GM06990 (cell line): ENCODE results near the gene ATP4B.

Experiments
- DNase-seq: peaks from one replicate; pipeline ENCODE4 v3.0.0-alpha.2; 2011; ENCODE audit not compliant: insufficient read length; ENCODE audit errors: extremely low read depth
- H3K27me3 ChIP-seq: replicated peaks from 2 replicates; pipeline ENCODE4 v1.6.0; 2011; ENCODE audit warnings: low read length; ENCODE audit not compliant: control insufficient read depth, insufficient read depth
- H3K36me3 ChIP-seq: 2 replicates; pipeline ENCODE4 v1.5.1; 2011; ENCODE audit warnings: low read length; ENCODE audit not compliant: control insufficient read depth, insufficient read depth
- H3K4me3 ChIP-seq: replicated peaks from 2 replicates; pipeline ENCODE4 v1.5.1; 2011; ENCODE audit warnings: low read depth, mild to moderate bottlenecking, control low read depth, low read length
- TF ChIP-seq, protein P1 (sequence below): IDR thresholded peaks from 2 replicates; pipeline ENCODE4 v1.5.1; 2011; ENCODE audit warnings: low read length, control low read depth, mild to moderate bottlenecking, inconsistent platforms; ENCODE audit not compliant: insufficient read depth, poor library complexity, severe bottlenecking

ATP4B gene

DNA sequence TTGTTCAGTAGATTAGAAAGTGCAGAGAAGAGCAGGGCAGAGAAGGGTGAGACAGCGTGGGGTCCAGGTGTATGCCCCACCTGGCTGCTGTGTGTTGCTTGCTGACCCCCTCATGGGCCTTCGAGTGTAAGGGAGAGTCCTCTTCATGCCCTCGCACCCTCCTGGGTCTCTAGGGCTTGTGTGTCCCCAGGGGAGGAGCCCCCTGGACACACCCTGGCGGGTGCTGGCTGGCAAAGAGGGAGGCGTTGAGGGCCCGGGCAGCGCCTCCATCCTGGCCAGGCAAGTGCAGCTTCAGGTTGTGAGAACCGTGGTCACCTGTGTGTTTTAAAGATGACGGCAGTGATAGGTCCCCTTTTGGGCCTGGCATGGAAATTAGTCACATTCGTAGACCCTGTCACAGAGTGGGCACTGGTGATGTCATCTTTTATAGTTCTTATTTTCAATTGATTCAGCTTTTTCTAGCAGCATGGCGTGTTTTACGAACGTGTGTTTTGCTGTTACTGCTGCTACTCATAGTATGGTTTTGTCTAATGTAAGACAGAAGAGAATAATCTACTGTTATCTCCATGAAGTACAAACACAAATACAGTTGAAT is 54.8 kb downstream of the ATP4B start:
- TF ChIP-seq, protein P1, sequence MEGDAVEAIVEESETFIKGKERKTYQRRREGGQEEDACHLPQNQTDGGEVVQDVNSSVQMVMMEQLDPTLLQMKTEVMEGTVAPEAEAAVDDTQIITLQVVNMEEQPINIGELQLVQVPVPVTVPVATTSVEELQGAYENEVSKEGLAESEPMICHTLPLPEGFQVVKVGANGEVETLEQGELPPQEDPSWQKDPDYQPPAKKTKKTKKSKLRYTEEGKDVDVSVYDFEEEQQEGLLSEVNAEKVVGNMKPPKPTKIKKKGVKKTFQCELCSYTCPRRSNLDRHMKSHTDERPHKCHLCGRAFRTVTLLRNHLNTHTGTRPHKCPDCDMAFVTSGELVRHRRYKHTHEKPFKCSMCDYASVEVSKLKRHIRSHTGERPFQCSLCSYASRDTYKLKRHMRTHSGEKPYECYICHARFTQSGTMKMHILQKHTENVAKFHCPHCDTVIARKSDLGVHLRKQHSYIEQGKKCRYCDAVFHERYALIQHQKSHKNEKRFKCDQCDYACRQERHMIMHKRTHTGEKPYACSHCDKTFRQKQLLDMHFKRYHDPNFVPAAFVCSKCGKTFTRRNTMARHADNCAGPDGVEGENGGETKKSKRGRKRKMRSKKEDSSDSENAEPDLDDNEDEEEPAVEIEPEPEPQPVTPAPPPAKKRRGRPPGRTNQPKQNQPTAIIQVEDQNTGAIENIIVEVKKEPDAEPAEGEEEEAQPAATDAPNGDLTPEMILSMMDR = no peak

GRCh38 chr13:113602291-113602988 is 55.6 kb downstream of the ATP4B start:
- peaks cover 14% of the 10 kb centered on the region for H3K36me3 ChIP-seq
- no peak overlapping the region for H3K4me3 ChIP-seq
- TF ChIP-seq, protein P1 = no peak
- no peaks in the 10 kb centered on the region for H3K27me3 ChIP-seq
- no peak for DNase-seq

More for the DNA sequence above, 54.8 kb downstream of the ATP4B start:
- DNase-seq = no peak
- H3K36me3 ChIP-seq = peaks cover 13% of the 10 kb centered on the region
- H3K4me3 ChIP-seq = no peak overlapping the region
- H3K27me3 ChIP-seq = no peaks in the 10 kb centered on the region

- no peaks in the 10 kb centered on the region for H3K27me3 ChIP-seq
- peaks cover 21% of the 10 kb centered on the region for H3K36me3 ChIP-seq
- H3K4me3 ChIP-seq = no peak overlapping the region
- DNase-seq = no peak
- TF ChIP-seq, protein P1 = no peak
Observed at GRCh38 chr13:113601166-113602070, 56.6 kb downstream of the ATP4B start.

GRCh38 chr13:113599391-113599790 is 58.6 kb downstream of the ATP4B start:
- peaks cover 22% of the 10 kb centered on the region for H3K36me3 ChIP-seq
- no peak for DNase-seq
- no peaks in the 10 kb centered on the region for H3K27me3 ChIP-seq
- TF ChIP-seq, protein P1 = no peak
- no peak overlapping the region for H3K4me3 ChIP-seq
